GM19099 (cell line): ENCODE measurements around the gene CRIP2.

Source experiments
- POLR2A ChIP-seq: IDR thresholded peaks from 3 replicates; pipeline ENCODE4 v1.6.1; 2011; ENCODE audit warnings: low read depth; ENCODE audit not compliant: insufficient read length; ENCODE audit errors: extremely low read depth

CRIP2 gene

DNA sequence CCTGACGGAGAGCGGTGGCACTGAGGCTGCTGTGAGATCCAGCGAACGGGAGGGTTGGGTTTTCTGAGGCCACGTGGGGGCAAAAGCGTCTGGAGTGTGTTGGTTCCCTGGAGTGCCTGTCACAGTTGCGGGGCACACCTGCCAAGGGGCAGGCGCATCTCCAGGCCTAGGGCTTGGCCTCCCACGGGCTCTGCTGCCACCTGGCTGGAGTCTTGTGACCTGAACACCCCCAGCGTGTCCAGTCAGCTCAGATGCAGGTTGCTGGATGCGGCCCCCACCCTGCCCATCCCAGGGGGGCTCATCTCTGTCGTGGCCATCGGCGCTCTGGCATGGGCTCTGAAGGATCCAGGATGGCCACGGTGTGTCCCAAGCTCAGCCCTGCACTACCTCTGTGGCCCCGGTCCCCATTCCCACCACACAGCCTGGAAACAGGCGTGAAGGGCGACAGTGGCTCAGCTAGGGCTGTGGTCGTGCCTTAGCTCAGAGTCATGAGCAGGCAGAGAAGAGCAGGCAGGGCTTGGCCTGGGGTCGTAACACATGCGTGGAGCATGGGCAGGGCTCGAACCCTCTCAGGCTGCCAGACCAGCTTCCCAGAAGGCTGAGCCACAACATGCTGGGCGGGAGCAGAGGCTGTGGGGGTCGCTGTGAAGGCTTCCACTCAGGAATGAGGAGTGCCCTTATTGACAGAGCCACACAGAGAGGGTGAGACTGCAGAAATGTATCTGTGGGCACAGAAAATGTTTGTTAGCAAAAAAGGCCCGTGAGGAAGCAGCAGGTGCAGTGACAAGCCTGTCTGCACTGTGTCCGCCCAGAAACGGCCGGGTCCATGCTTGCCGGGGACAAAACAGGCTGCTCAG, 23.5 kb upstream of the CRIP2 start:
- no peak for TF ChIP-seq POLR2A

DNA sequence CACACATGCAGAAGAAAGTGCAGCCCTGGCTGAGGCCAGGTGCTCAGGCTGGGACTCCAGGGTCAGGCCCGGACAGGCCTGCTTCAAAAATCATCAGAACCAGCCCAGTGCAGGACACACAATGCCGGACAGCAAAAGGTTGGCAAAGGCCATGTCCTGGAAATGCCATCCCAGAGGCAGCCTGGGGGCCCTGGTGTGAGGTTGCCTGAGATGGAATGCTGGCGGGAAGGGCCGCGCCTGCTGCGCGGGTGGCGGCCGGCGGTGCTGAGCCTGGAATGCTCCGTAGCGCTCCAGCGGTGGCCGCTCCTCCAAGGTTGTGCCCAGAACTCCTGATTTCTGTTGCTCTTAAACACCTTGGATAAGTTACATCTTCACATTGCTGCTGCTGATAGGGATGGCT, 21.7 kb upstream of the CRIP2 start:
- no peak for TF ChIP-seq POLR2A

DNA sequence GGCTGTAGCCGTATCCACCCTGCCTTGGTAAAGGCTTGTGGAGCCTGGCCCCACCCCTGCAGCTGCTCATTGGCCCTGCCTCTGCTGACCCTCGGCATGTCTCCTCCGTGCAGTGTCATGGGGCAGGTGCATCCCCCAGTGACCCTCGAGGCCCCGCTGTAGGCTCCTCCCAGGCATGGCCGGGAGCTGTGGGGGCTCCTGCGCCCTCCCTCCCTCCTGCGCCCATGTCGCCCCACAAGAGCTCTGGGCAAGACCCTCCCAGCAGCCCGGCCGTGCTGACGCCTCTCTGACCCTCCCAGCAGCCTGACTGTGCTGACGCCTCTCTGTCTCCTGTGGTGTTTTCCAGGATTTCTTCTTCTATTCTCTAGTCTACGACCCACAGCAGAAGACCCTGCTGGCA, 20.8 kb upstream of the CRIP2 start:
- no peak for TF ChIP-seq POLR2A

GRCh38 chr14:105455086-105455640, 19.5 kb upstream of the CRIP2 start:
- TF ChIP-seq POLR2A = no peak

DNA sequence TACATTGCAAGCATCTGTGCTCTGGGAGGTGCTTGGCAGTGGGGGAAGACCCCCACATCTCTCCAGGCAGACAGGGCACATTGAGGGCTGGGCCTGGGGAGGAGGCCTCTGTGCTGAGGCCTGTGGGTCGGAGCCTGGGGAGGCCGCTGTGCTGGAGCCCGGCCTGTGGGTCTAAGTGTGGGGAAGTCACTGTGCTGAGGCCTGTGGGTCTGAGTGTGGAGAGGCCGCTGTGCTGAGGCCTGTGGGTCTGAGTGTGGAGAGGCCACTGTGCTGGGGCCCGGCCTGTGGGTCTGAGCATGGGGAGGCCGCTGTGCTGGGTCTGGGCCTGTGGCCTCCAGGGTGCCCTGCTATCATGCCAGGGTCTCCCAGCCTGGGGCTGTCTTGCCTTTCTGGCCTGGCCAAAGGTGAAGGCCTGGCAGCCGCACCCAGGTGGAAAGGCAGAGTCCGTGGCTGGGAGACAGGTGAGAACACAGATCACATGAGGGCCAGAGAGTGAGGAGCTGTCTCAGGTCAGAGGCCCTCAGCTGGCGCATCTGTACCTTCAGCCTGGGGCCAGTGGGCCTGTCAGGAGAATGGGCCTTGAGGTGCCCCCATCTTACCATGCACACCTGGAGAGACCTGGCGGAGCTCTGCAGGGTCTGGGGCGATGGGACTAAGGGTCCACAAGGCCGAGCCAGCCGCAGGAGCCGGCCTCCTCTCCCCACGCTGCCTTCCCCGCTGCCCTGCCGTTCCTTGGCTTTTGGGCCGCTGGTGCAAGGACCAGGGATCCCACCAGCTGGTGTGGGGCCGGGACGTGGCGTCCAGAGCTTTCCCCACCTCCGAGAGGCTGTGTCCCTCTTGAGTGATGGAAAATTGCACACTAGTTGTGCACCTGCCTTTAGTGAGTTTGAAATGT, 18.6 kb upstream of the CRIP2 start:
- no peak for TF ChIP-seq POLR2A

DNA sequence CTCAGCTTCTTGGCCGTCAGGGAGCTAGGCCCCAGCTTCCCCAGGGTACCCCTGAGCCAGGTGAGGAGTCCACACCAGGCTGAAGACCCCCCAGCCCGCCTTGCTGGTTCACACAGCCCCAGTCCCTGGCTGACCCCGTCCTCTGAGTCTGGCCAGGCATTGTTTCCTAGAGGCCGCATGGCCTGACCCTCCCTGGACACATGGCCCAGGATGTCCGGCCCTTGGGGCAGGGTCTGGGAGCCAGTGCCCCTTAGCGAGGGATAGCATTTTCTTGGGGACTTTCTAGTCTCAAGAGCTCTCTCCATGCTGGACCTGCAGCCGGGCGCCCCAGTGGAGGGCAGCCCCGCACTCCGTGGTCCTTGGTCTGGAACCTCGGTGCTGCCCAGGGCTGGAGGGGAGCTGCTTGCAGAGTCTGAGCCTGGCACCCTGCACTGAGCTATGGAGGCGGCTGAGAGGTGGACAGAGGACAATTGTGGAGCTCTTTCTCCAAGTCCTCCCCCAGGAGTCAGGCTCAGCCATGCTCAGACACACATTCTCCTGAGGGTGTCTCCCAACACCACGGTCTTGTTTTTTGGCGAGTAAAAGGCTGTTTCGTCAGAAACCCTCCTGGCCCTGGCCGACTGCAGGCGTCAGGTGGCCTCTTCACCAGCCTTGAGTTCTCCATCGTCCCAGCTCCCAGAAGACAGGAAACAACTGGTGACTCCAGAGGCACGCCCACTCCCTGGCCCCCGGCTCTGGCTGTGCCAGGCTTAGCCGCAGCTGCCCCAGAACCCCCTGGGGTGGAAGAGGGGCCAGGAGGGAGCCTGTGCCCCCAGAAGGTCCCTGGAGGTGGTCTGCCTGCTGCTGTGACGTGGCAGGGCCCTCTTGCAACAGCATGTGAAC, 17.6 kb upstream of the CRIP2 start:
- no peak for TF ChIP-seq POLR2A

GRCh38 chr14:105458010-105458409, 16.6 kb upstream of the CRIP2 start:
- TF ChIP-seq POLR2A = no peak

- no peak for TF ChIP-seq POLR2A
Measured at GRCh38 chr14:105458571-105458970, 16.1 kb upstream of the CRIP2 start.

DNA sequence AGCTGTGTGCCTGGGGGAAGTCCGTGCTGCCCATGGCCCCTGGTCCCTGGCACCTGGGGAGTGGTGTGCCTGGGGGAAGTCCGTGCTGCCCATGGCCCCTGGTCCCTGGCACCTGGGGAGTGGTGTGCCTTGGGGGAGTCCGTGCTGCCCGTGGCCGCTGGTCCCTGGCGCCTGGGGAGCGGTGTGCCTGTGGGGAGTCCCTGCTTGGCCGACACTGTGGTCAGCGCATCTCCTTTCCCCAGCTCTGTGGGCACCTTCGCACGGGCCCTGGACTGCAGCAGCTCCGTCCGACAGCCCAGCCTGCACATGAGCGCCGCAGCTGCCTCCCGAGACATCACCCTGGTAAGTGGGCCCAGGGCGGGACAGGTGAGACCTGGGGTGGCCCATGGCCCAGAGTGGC, 14.5 kb upstream of the CRIP2 start:
- no peak for TF ChIP-seq POLR2A

GRCh38 chr14:105460616-105461015, 14.0 kb upstream of the CRIP2 start:
- no peak for TF ChIP-seq POLR2A

DNA sequence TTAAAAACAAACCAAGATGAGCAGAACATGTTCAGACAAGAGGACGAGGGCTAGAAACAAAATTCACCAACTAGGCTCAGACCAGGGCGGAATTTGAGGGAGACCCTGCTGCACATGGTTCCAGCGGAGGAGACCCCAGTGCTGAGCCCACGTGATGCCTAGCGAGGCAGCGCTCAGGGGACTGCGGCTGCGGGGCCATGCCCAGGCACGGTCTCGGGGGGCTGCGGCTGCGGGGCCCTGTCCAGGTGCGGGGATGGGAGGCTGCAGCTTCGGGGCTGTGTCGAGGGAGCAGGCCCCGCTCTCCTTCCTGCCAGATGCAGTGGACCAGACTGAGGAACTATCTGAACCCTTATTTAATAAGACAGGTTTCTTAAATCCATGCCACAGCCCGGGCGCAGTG, 12.7 kb upstream of the CRIP2 start:
- TF ChIP-seq POLR2A = no peak

DNA sequence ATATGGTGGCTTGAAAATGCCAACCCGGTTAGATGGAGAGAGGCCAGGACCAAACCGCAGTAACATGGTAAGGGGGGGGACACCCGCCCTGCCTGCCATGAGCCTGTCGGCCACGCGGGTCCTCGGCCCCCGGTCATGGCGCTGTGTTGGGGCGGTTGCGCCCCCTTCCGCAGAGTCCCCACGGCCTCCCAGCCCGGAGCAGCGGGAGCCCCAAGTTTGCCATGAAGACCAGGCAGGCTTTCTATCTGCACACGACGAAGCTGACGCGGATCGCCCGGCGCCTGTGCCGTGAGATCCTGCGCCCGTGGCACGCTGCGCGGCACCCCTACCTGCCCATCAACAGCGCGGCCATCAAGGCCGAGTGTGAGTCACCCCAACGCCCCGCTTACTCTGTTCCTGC, 10.1 kb upstream of the CRIP2 start:
- no peak for TF ChIP-seq POLR2A

GRCh38 chr14:105465209-105466031, 9.2 kb upstream of the CRIP2 start:
- no peak for TF ChIP-seq POLR2A
